B cell (primary cell): Measurements from ENCODE around the gene IYD. TPM values are rescaled to one million over a fixed set of nuclear protein-coding genes. Genes with fewer than 3 reads are reported as not detected.

Experiments used
- ATAC-seq: fragments of 200-7000 bp; cut with Tn5 transposase; one replicate; pipeline ENCODE4 v1.10.0; 2021; ENCODE audit warnings: low read depth, mild to moderate bottlenecking, moderate number of reproducible peaks, moderate library complexity
- CTCF ChIA-PET: fragments of 350-600 bp; sonication (Branson Sonifier 250); formaldehyde crosslinking; loops from one replicate; lab custom pipeline; 2021; ENCODE audit warnings: antibody characterized with exemption, inconsistent platforms; lab: Charles Lee
- POLR2A ChIA-PET: fragments of 350-600 bp; sonication (Branson Sonifier 250); formaldehyde crosslinking; loops from one replicate; lab custom pipeline; 2021; ENCODE audit warnings: antibody characterized with exemption; lab: Charles Lee
- DNase-seq: peaks from one replicate; pipeline ENCODE4 v3.0.0; 2013
- H2AFZ ChIP-seq: 2 replicates; pipeline ENCODE4 v1.6.1; 2012; ENCODE audit warnings: mild to moderate bottlenecking, low read depth, low read length; ENCODE audit not compliant: insufficient read depth, poor library complexity, severe bottlenecking
- H3K27ac ChIP-seq, 2 donors: 1 replicate in 1 of 2; 2 replicates in 1 of 2; pipeline ENCODE4 v1.5.1; 2012 to 2013; ENCODE audit warnings: low read length in 2 of 2, mild to moderate bottlenecking in 2 of 2, moderate library complexity in 1 of 2
- H3K27me3 ChIP-seq, 4 experiments: fragments of 200-600 bp in 1 of 4; sonication (generic) in 1 of 4; replicated peaks in 1 of 4; 1 replicate in 2 of 4; 2 replicates in 2 of 4; pipeline versions ENCODE4 v1.6.1 to v1.7.0; 2013 to 2016; ENCODE audit warnings: low read length in 3 of 4, mild to moderate bottlenecking in 2 of 4, mixed read lengths in 1 of 4, moderate library complexity in 1 of 4; ENCODE audit not compliant: insufficient read depth in 4 of 4, control insufficient read depth in 3 of 4; ENCODE audit errors: control extremely low read depth in 1 of 4
- H3K36me3 ChIP-seq, 2 experiments: replicated peaks in 1 of 2; 1 replicate in 1 of 2; 2 replicates in 1 of 2; pipeline versions ENCODE4 v1.6.1 to v1.7.1; 2013; ENCODE audit warnings: low read length in 1 of 2; ENCODE audit not compliant: insufficient read depth in 2 of 2, control insufficient read depth in 1 of 2; ENCODE audit errors: control extremely low read depth in 1 of 2, extremely low read depth in 1 of 2
- H3K4me1 ChIP-seq, 2 donors: fragments of 200-600 bp in 1 of 2; sonication (generic) in 1 of 2; 1 replicate in 1 of 2; 2 replicates in 1 of 2; pipeline versions ENCODE4 v1.5.1 to v1.6.1; 2013 to 2017; ENCODE audit warnings: low read length in 2 of 2; ENCODE audit not compliant: control insufficient read depth in 2 of 2, insufficient read depth in 2 of 2
- H3K4me2 ChIP-seq: replicated peaks from 2 replicates; pipeline ENCODE3; 2012; ENCODE audit warnings: mild to moderate bottlenecking, low read depth, low read length; ENCODE audit not compliant: poor library complexity, severe bottlenecking
- H3K4me3 ChIP-seq, 5 experiments: fragments of 200-600 bp in 1 of 5; sonication (generic) in 1 of 5; 1 replicate in 3 of 5; 2 replicates in 2 of 5; pipeline versions ENCODE4 v1.5.1 to v1.7.0; 2011 to 2016; ENCODE audit warnings: low read length in 4 of 5, mild to moderate bottlenecking in 4 of 5, low read depth in 2 of 5, control low read depth in 1 of 5, moderate library complexity in 1 of 5; ENCODE audit not compliant: insufficient read depth in 1 of 5; ENCODE audit errors: control extremely low read depth in 1 of 5, extremely low read depth in 1 of 5
- H3K79me2 ChIP-seq: fragments of 200-600 bp; sonication (generic); one replicate; pipeline ENCODE4 v1.6.0; 2016; ENCODE audit warnings: low read length; ENCODE audit not compliant: control insufficient read depth, insufficient read depth
- H3K9ac ChIP-seq: fragments of 200-600 bp; sonication (generic); 2 replicates; pipeline ENCODE4 v1.6.1; 2017; ENCODE audit warnings: mild to moderate bottlenecking, low read length, moderate library complexity
- H3K9me3 ChIP-seq, 3 donors: one replicate each; pipeline versions ENCODE4 v1.6.1 to v1.7.1; 2013; ENCODE audit warnings: low read length in 2 of 3; ENCODE audit not compliant: control insufficient read depth in 2 of 3, insufficient read depth in 1 of 3; ENCODE audit errors: control extremely low read depth in 1 of 3
- H4K20me1 ChIP-seq: 2 replicates; pipeline ENCODE4 v1.6.0; 2012; ENCODE audit warnings: mild to moderate bottlenecking, low read length; ENCODE audit not compliant: insufficient read depth, control insufficient read depth, poor library complexity, severe bottlenecking
- H3K27ac Mint-ChIP-seq: one replicate; pipeline ENCODE4 v1.8.0; 2021; ENCODE audit warnings: mixed read lengths
- H3K27me3 Mint-ChIP-seq: one replicate; pipeline ENCODE4 v1.8.0; 2021; ENCODE audit warnings: mixed read lengths
- H3K4me1 Mint-ChIP-seq: one replicate; pipeline ENCODE4 v1.8.0; 2021; ENCODE audit warnings: mixed read lengths
- H3K4me3 Mint-ChIP-seq: one replicate; pipeline ENCODE4 v1.8.0; 2021; ENCODE audit warnings: mixed read lengths
- H3K9me3 Mint-ChIP-seq: one replicate; pipeline ENCODE4 v1.8.0; 2022; ENCODE audit warnings: mixed read lengths; ENCODE audit not compliant: insufficient read depth
- EZH2 ChIP-seq: IDR thresholded peaks from 2 replicates; pipeline ENCODE4 v1.6.1; 2012; ENCODE audit warnings: borderline replicate concordance, low read depth, mild to moderate bottlenecking, moderate library complexity, low read length; ENCODE audit not compliant: insufficient read depth, poor library complexity, severe bottlenecking
- WGBS: methylation state at CpG from one replicate; pipeline ENCODE4 v1.1.5; 2013; ENCODE audit warnings: missing lambda C conversion rate; ENCODE audit not compliant: insufficient coverage; 5-methylcytosine and 5-hydroxymethylcytosine counted together
- intact Hi-C: fragments of 100-400 bp; cut with micrococcal nuclease; formaldehyde crosslinking; loops from one replicate; pipeline ENCODE4 v1.10.0; 2022
- polyA plus RNA-seq: library from polyadenylated mRNA; depleted of rRNA; stranded (reverse); fragments of >200 nt; gene quantifications from 2 replicates; pipeline ENCODE4 v1.2.3, GENCODE V29; 2012
- total RNA-seq, 2 donors: library from RNA; stranded (reverse); fragments of 120-200 nt in 1 of 2; gene quantifications; 1 replicate in 1 of 2; 2 replicates in 1 of 2; pipeline versions ENCODE4 v1.2.3 to v1.2.4, GENCODE V29; 2013 to 2022
- TF ChIP-seq, protein P1 (sequence below): fragments of 200-600 bp; IDR thresholded peaks from one replicate; pipeline ENCODE4 v1.8.0; 2022; ENCODE audit warnings: antibody characterized with exemption, mild to moderate bottlenecking

The IYD gene
- total and polyA plus RNA-seq, 2 donors (not counting 1 experiment from before 2014, with no cell fraction given): not detected

DNA sequence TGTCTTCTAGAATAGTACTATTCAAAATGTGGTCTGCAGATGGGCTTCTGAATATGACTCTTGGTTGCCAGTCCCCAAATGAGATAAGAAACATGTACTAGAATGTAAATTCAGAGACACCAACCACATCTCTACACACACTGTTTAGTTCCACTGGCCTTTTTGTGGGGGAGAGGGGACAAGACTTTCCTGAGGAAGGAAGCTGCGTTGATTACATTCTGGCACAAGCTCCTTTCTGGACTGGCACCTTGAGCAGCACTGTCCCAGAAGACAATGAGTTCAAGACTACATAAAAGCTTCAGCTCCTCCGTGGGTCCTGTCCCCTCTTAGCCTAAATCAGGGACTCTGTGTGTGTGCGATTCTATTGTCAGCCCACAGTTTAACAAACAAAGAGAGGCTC is 6.9 kb upstream of the IYD start:
- CTCF ChIA-PET: interaction anchor here (1.2 kb wide), 1 partner anchor 33 kb away, joined by 3 read pairs; no protein-coding TSS in a partner anchor
- intact Hi-C loops: no loop called here
- WGBS: 40% methylated on average over 1 of the region's 3 CpGs
- H3K27me3 ChIP-seq: peaks cover 0 to 4% (median 3%) of the 10 kb centered on the region in 4 experiments
- H3K27me3 Mint-ChIP-seq: peaks cover 22% of the 10 kb centered on the region
- no peaks in the 10 kb centered on the region for H3K4me1 ChIP-seq
- no peaks in the 10 kb centered on the region for H4K20me1 ChIP-seq
- no peak overlapping the region for H3K4me3 ChIP-seq
- no peak for DNase-seq
- H3K27ac Mint-ChIP-seq: no peak overlapping the region
- H3K9me3 ChIP-seq: no peaks in the 10 kb centered on the region
- no peak overlapping the region for H2AFZ ChIP-seq
- no peak overlapping the region for H3K27ac ChIP-seq
- no peak overlapping the region for H3K4me3 Mint-ChIP-seq
- no peaks in the 10 kb centered on the region for H3K9me3 Mint-ChIP-seq
- H3K9ac ChIP-seq: no peak overlapping the region
- no peaks in the 10 kb centered on the region for H3K4me1 Mint-ChIP-seq
- H3K36me3 ChIP-seq: no peaks in the 10 kb centered on the region
- POLR2A ChIA-PET: no interaction called here
- TF ChIP-seq, protein P1, sequence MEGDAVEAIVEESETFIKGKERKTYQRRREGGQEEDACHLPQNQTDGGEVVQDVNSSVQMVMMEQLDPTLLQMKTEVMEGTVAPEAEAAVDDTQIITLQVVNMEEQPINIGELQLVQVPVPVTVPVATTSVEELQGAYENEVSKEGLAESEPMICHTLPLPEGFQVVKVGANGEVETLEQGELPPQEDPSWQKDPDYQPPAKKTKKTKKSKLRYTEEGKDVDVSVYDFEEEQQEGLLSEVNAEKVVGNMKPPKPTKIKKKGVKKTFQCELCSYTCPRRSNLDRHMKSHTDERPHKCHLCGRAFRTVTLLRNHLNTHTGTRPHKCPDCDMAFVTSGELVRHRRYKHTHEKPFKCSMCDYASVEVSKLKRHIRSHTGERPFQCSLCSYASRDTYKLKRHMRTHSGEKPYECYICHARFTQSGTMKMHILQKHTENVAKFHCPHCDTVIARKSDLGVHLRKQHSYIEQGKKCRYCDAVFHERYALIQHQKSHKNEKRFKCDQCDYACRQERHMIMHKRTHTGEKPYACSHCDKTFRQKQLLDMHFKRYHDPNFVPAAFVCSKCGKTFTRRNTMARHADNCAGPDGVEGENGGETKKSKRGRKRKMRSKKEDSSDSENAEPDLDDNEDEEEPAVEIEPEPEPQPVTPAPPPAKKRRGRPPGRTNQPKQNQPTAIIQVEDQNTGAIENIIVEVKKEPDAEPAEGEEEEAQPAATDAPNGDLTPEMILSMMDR: no peak
- TF ChIP-seq EZH2: no peak
- no peak overlapping the region for H3K4me2 ChIP-seq
- no peak for ATAC-seq
- no peaks in the 10 kb centered on the region for H3K79me2 ChIP-seq

DNA sequence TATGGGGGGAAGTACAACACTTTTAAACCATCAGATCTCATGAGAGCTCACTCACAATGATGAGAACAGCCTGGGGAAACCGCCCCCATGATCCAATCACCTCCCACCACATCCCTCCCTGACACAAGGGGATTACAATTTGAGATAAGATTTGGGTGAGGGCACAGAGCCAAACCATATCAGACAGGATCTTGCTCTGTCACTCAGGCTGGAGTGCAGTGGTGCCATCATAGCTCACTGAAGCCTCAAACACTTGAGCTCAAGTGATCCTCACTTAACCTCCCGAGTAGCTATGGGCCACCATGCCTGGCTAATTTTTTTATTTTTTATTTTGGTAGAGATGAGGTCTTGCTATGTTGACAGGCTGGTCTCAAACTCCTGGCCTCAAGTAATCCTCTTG is 5.1 kb upstream of the IYD start:
- no peaks in the 10 kb centered on the region for H3K36me3 ChIP-seq
- TF ChIP-seq, protein P1: no peak
- TF ChIP-seq EZH2: no peak
- no peaks in the 10 kb centered on the region for H4K20me1 ChIP-seq
- no peak for DNase-seq
- ChIA-PET CTCF (interaction anchor here (1.4 kb wide), 1 partner anchor 32 kb away, joined by 3 read pairs; no protein-coding TSS in a partner anchor), POLR2A (no interaction called here)
- Mint-ChIP-seq H3K4me1 (no peaks in the 10 kb centered on the region), H3K4me3 (no peak overlapping the region), H3K27me3 (peaks cover 19% of the 10 kb centered on the region), H3K27ac (no peak overlapping the region), H3K9me3 (no peaks in the 10 kb centered on the region)
- H3K4me3 ChIP-seq: no peak overlapping the region
- no peak overlapping the region for H2AFZ ChIP-seq
- no peak overlapping the region for H3K9ac ChIP-seq
- no peak for ATAC-seq
- H3K4me1 ChIP-seq: no peaks in the 10 kb centered on the region
- H3K9me3 ChIP-seq: no peaks in the 10 kb centered on the region
- no peak overlapping the region for H3K27ac ChIP-seq
- H3K79me2 ChIP-seq: no peaks in the 10 kb centered on the region
- H3K4me2 ChIP-seq: no peak overlapping the region
- no CpG with 5 or more reads among the region's 2 CpGs for WGBS
- H3K27me3 ChIP-seq: peaks cover 0 to 7% (median 3%) of the 10 kb centered on the region in 4 experiments
- intact Hi-C loops: no loop called here
